ENCODE data around the gene OLA1.

OLA1 gene

GRCh38 chr2:174224125-174224524 is 24.2 kb downstream of the OLA1 start:
- no peak overlapping the region for H3K27ac ChIP-seq (ENCODE audit: low read depth, low read length)
- H3K27me3 ChIP-seq (ENCODE audit: low read length): no peaks in the 10 kb centered on the region
- H2AFZ ChIP-seq (ENCODE audit: low read depth, low read length, severe bottlenecking): no peak overlapping the region
- peaks cover 11% of the 10 kb centered on the region; the same call in 1 of the 2 replicates for H3K36me3 ChIP-seq (ENCODE audit: low read length)
- no peaks in the 10 kb centered on the region for H3F3A ChIP-seq (ENCODE audit: insufficient read depth)
- H3K4me2 ChIP-seq (ENCODE audit: low read depth, low read length, poor library complexity, severe bottlenecking): no peak overlapping the region
- 0 out of 2 replicates have a peak, but pooled peaks cover 4% of the 10 kb centered on the region for H4K20me1 ChIP-seq (ENCODE audit: low read depth, low read length)
- H3K9me3 ChIP-seq (ENCODE audit: insufficient read depth, low read length): no peaks in the 10 kb centered on the region
- H3K4me3 ChIP-seq (ENCODE audit: insufficient read depth, low read length, poor library complexity, severe bottlenecking): no peak overlapping the region
- no peaks in the 10 kb centered on the region for H3K9me2 ChIP-seq (replicated peaks; ENCODE audit: insufficient read depth, low read length)
- peaks cover 19% of the 10 kb centered on the region; the same call in 1 of the 2 replicates for H3K79me2 ChIP-seq (ENCODE audit: insufficient read depth, low read length)
- no peak for TF ChIP-seq EZH2phosphoT487 (conservative IDR thresholded peaks at IDR 0.05; ENCODE audit: low read length)
- H3K9ac ChIP-seq (ENCODE audit: low read length): no peak overlapping the region

- Histone ChIP-seq H3K4me3 (ENCODE audit: insufficient read depth, low read length, poor library complexity, severe bottlenecking) (no peak overlapping the region), H3K27ac (ENCODE audit: low read depth, low read length) (no peak overlapping the region), H3K9me3 (ENCODE audit: insufficient read depth, low read length) (no peaks in the 10 kb centered on the region), H4K20me1 (ENCODE audit: low read depth, low read length) (0 out of 2 replicates have a peak, but pooled peaks cover 2% of the 10 kb centered on the region), H2AFZ (ENCODE audit: low read depth, low read length, severe bottlenecking) (no peak overlapping the region), H3F3A (ENCODE audit: insufficient read depth) (no peaks in the 10 kb centered on the region), H3K9ac (ENCODE audit: low read length) (no peak overlapping the region), H3K79me2 (ENCODE audit: insufficient read depth, low read length) (peaks cover 21% of the 10 kb centered on the region), H3K36me3 (ENCODE audit: low read length) (peaks cover 11% of the 10 kb centered on the region; the same call in 1 of the 2 replicates), H3K4me2 (ENCODE audit: low read depth, low read length, poor library complexity, severe bottlenecking) (no peak overlapping the region), H3K9me2 (replicated peaks; ENCODE audit: insufficient read depth, low read length) (no peaks in the 10 kb centered on the region), H3K27me3 (ENCODE audit: low read length) (no peaks in the 10 kb centered on the region)
- TF ChIP-seq EZH2phosphoT487 (conservative IDR thresholded peaks at IDR 0.05; ENCODE audit: low read length) (no peak), CTCF (IDR thresholded peaks at IDR 0.05; ENCODE audit: insufficient read depth, low read length, poor library complexity, severe bottlenecking) (no peak)
Measured at GRCh38 chr2:174223388-174223787, 24.9 kb downstream of the OLA1 start.

- no peaks in the 10 kb centered on the region for H3F3A ChIP-seq (ENCODE audit: insufficient read depth)
- no peak overlapping the region for H3K4me3 ChIP-seq (ENCODE audit: insufficient read depth, low read length, poor library complexity, severe bottlenecking)
- H2AFZ ChIP-seq (ENCODE audit: low read depth, low read length, severe bottlenecking): no peak overlapping the region
- no peaks in the 10 kb centered on the region for H3K9me3 ChIP-seq (ENCODE audit: insufficient read depth, low read length)
- H4K20me1 ChIP-seq (ENCODE audit: low read depth, low read length): 0 out of 2 replicates have a peak, but pooled peaks cover 4% of the 10 kb centered on the region
- H3K9me2 ChIP-seq (replicated peaks; ENCODE audit: insufficient read depth, low read length): no peaks in the 10 kb centered on the region
- H3K27me3 ChIP-seq (ENCODE audit: low read length): no peaks in the 10 kb centered on the region
- peaks cover 30% of the 10 kb centered on the region for H3K79me2 ChIP-seq (ENCODE audit: insufficient read depth, low read length)
- TF ChIP-seq CTCF (IDR thresholded peaks at IDR 0.05; ENCODE audit: insufficient read depth, low read length, poor library complexity, severe bottlenecking) (no peak), EZH2phosphoT487 (conservative IDR thresholded peaks at IDR 0.05; ENCODE audit: low read length) (no peak)
- peaks cover 11% of the 10 kb centered on the region; the same call in 1 of the 2 replicates for H3K36me3 ChIP-seq (ENCODE audit: low read length)
- no peak overlapping the region for H3K27ac ChIP-seq (ENCODE audit: low read depth, low read length)
- no peak overlapping the region for H3K9ac ChIP-seq (ENCODE audit: low read length)
- no peak overlapping the region for H3K4me2 ChIP-seq (ENCODE audit: low read depth, low read length, poor library complexity, severe bottlenecking)
Measured at GRCh38 chr2:174222154-174222553, 26.2 kb downstream of the OLA1 start.

- H3F3A ChIP-seq (ENCODE audit: insufficient read depth): no peaks in the 10 kb centered on the region
- H3K4me3 ChIP-seq (ENCODE audit: insufficient read depth, low read length, poor library complexity, severe bottlenecking): no peak overlapping the region
- TF ChIP-seq EZH2phosphoT487 (conservative IDR thresholded peaks at IDR 0.05; ENCODE audit: low read length) (no peak), CTCF (IDR thresholded peaks at IDR 0.05; ENCODE audit: insufficient read depth, low read length, poor library complexity, severe bottlenecking) (no peak)
- no peak overlapping the region for H2AFZ ChIP-seq (ENCODE audit: low read depth, low read length, severe bottlenecking)
- H3K79me2 ChIP-seq (ENCODE audit: insufficient read depth, low read length): peaks cover 39% of the 10 kb centered on the region
- H3K9ac ChIP-seq (ENCODE audit: low read length): no peak overlapping the region
- peaks cover 9% of the 10 kb centered on the region; the same call in 1 of the 2 replicates for H3K36me3 ChIP-seq (ENCODE audit: low read length)
- no peak overlapping the region for H3K4me2 ChIP-seq (ENCODE audit: low read depth, low read length, poor library complexity, severe bottlenecking)
- H3K27ac ChIP-seq (ENCODE audit: low read depth, low read length): no peak overlapping the region
- H3K9me3 ChIP-seq (ENCODE audit: insufficient read depth, low read length): no peaks in the 10 kb centered on the region
- H3K9me2 ChIP-seq (replicated peaks; ENCODE audit: insufficient read depth, low read length): no peaks in the 10 kb centered on the region
- no peaks in the 10 kb centered on the region for H3K27me3 ChIP-seq (ENCODE audit: low read length)
- H4K20me1 ChIP-seq (ENCODE audit: low read depth, low read length): 0 out of 2 replicates have a peak, but pooled peaks cover 8% of the 10 kb centered on the region
Measured at GRCh38 chr2:174219321-174219720, 29.0 kb downstream of the OLA1 start.
